ENCODE measurements around the gene PDE4D.
"Not testable (repeated sequence)": the region's sequence is repeated elsewhere in the genome, so short reads cannot be mapped to it uniquely, and the experiment has no call there.

The PDE4D gene

GRCh38 chr5:59458321-59458720, 435.2 kb downstream of the PDE4D start:
- DNase-seq: no peak

GRCh38 chr5:59449905-59450644, 443.5 kb downstream of the PDE4D start:
- no peak for DNase-seq

GRCh38 chr5:59446356-59446755, 447.2 kb downstream of the PDE4D start:
- DNase-seq: no peak

GRCh38 chr5:59445741-59446140, 447.8 kb downstream of the PDE4D start:
- no peak for DNase-seq

GRCh38 chr5:59439303-59439702, 454.2 kb downstream of the PDE4D start:
- no peak for DNase-seq

- no peak for DNase-seq
Observed at GRCh38 chr5:59437176-59437575, 456.4 kb downstream of the PDE4D start.

GRCh38 chr5:59436364-59437148, 457.0 kb downstream of the PDE4D start:
- DNase-seq: no peak

- no peak for DNase-seq
Observed at GRCh38 chr5:59433174-59433573, 460.4 kb downstream of the PDE4D start.

- DNase-seq: no peak
Observed at GRCh38 chr5:59430066-59430685, 463.4 kb downstream of the PDE4D start.

- DNase-seq: no peak
Observed at GRCh38 chr5:59428391-59428790, 465.1 kb downstream of the PDE4D start.

GRCh38 chr5:59424515-59424914, 469.0 kb downstream of the PDE4D start:
- DNase-seq: peak; percentile 9

- no peak for DNase-seq
Observed at GRCh38 chr5:59423021-59423420, 470.5 kb downstream of the PDE4D start.

GRCh38 chr5:59421986-59422941, 471.3 kb downstream of the PDE4D start:
- DNase-seq: no peak

GRCh38 chr5:59420596-59420995, 472.9 kb downstream of the PDE4D start:
- DNase-seq: no peak

- DNase-seq: no peak
Observed at GRCh38 chr5:59418808-59419207, 474.7 kb downstream of the PDE4D start.

- no peak for DNase-seq
Observed at GRCh38 chr5:59416451-59416850, 477.1 kb downstream of the PDE4D start.

- DNase-seq: no peak
Observed at GRCh38 chr5:59416026-59416425, 477.5 kb downstream of the PDE4D start.

- no peak for DNase-seq
Observed at GRCh38 chr5:59412428-59412827, 481.1 kb downstream of the PDE4D start.

GRCh38 chr5:59408997-59409396, 484.5 kb downstream of the PDE4D start:
- DNase-seq: not testable (repeated sequence)

- DNase-seq: no peak
Observed at GRCh38 chr5:59407967-59408366, 485.6 kb downstream of the PDE4D start.

GRCh38 chr5:59401637-59402036, 491.9 kb downstream of the PDE4D start:
- no peak for DNase-seq

GRCh38 chr5:59394956-59395355, 498.6 kb downstream of the PDE4D start:
- DNase-seq: not testable (repeated sequence)

Measured in NCI-H2227 treated with DMSO at 0.1 percent for 48 hours (cell line).